ENCODE results near the gene FKBP2.

The FKBP2 gene

DNA sequence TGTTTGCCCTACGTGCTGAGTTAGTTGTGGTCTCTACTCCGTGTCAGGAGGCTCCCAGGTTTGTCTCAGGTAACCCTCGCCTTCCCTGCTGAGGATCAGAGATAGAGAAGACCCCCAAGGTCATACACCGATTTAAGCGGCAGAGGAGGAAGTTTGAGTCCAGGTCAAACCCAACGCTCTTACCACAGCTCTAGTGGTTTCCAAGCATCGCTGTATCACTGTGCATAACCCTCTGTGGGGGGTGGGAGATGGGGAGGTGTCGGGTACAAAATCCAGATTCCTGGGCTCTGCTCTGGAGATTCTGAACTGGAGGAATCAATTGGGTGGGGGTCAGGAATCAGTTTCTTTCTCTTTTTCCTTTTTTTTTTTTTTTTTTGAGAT, 9.9 kb upstream of the FKBP2 start:
- Histone ChIP-seq H3K27me3 (ENCODE audit: control insufficient read depth, insufficient read depth, low read length) (no peaks in the 10 kb centered on the region), H3K4me1 (ENCODE audit: control insufficient read depth, insufficient read depth, low read length) (peaks cover 59% of the 10 kb centered on the region), H3K36me3 (ENCODE audit: control insufficient read depth, insufficient read depth, low read length) (no peaks in the 10 kb centered on the region)

GRCh38 chr11:64231546-64231945, 9.3 kb upstream of the FKBP2 start:
- H3K9ac ChIP-seq (ENCODE audit: low read length), result no peak overlapping the region
- H3K4me3 ChIP-seq (ENCODE audit: low read length), result peak overlapping the region; percentile 25
- peaks cover 59% of the 10 kb centered on the region for H3K4me1 ChIP-seq (ENCODE audit: control insufficient read depth, insufficient read depth, low read length)

More for the DNA sequence above, 9.9 kb upstream of the FKBP2 start:
- Histone ChIP-seq H3K9ac (ENCODE audit: low read length) (peak overlapping the region; percentile 86), H3K4me3 (ENCODE audit: low read length) (peak overlapping the region; percentile 51), H3K9me3 (ENCODE audit: control insufficient read depth, low read length) (no peaks in the 10 kb centered on the region)

GRCh38 chr11:64232182-64232966, 8.5 kb upstream of the FKBP2 start:
- H3K4me1 ChIP-seq (ENCODE audit: control insufficient read depth, insufficient read depth, low read length), result peaks cover 56% of the 10 kb centered on the region
- H3K36me3 ChIP-seq (ENCODE audit: control insufficient read depth, insufficient read depth, low read length), result no peaks in the 10 kb centered on the region
- no peaks in the 10 kb centered on the region for H3K9me3 ChIP-seq (ENCODE audit: control insufficient read depth, low read length)
- no peaks in the 10 kb centered on the region for H3K27me3 ChIP-seq (ENCODE audit: control insufficient read depth, insufficient read depth, low read length)
- H3K4me3 ChIP-seq (ENCODE audit: low read length), result no peak overlapping the region
- no peak overlapping the region for H3K9ac ChIP-seq (ENCODE audit: low read length)

More at GRCh38 chr11:64231546-64231945, 9.3 kb upstream of the FKBP2 start:
- Histone ChIP-seq H3K36me3 (ENCODE audit: control insufficient read depth, insufficient read depth, low read length) (no peaks in the 10 kb centered on the region), H3K27me3 (ENCODE audit: control insufficient read depth, insufficient read depth, low read length) (no peaks in the 10 kb centered on the region), H3K9me3 (ENCODE audit: control insufficient read depth, low read length) (no peaks in the 10 kb centered on the region)

DNA sequence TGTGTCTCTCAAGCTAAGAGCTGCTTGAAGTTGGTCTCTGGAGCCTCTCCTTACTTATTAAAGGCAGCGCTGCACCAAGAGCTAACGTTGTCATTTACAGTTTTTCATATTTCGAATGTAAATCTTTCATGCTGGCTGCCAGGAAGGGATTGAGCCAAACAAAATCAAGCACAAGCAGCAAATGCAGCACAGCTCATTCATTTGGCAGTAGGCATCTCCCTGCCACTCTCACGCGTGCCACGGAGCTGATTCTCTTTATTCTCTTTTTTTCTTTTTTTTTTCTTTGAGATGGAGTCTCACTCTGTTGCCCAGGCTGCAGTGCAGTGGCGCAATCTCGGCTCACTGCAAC, 8.0 kb upstream of the FKBP2 start:
- no peaks in the 10 kb centered on the region for H3K9me3 ChIP-seq (ENCODE audit: control insufficient read depth, low read length)
- peaks cover 58% of the 10 kb centered on the region for H3K4me1 ChIP-seq (ENCODE audit: control insufficient read depth, insufficient read depth, low read length)
- no peak overlapping the region for H3K4me3 ChIP-seq (ENCODE audit: low read length)
- H3K27me3 ChIP-seq (ENCODE audit: control insufficient read depth, insufficient read depth, low read length), result no peaks in the 10 kb centered on the region
- H3K36me3 ChIP-seq (ENCODE audit: control insufficient read depth, insufficient read depth, low read length), result no peaks in the 10 kb centered on the region
- no peak overlapping the region for H3K9ac ChIP-seq (ENCODE audit: low read length)

GRCh38 chr11:64233913-64234586, 6.8 kb upstream of the FKBP2 start, which contains the start of gene VEGFB:
Gene VEGFB (plus strand): TSS chr11:64234584. CDS start chr11:64234834, 250 bp downstream.
- no peaks in the 10 kb centered on the region for H3K36me3 ChIP-seq (ENCODE audit: control insufficient read depth, insufficient read depth, low read length)
- no peaks in the 10 kb centered on the region for H3K9me3 ChIP-seq (ENCODE audit: control insufficient read depth, low read length)
- H3K9ac ChIP-seq (ENCODE audit: low read length), result peak within 1 kb of the TSS; percentile 62
- H3K4me1 ChIP-seq (ENCODE audit: control insufficient read depth, insufficient read depth, low read length), result peaks cover 68% of the 10 kb centered on the region
- no peaks in the 10 kb centered on the region for H3K27me3 ChIP-seq (ENCODE audit: control insufficient read depth, insufficient read depth, low read length)
- peak within 1 kb of the TSS; percentile 55 for H3K4me3 ChIP-seq (ENCODE audit: low read length)

GRCh38 chr11:64234647-64235379, 6.1 kb upstream of the FKBP2 start:
- Histone ChIP-seq H3K9ac (ENCODE audit: low read length) (peak overlapping the region; percentile 41), H3K4me1 (ENCODE audit: control insufficient read depth, insufficient read depth, low read length) (peaks cover 68% of the 10 kb centered on the region), H3K9me3 (ENCODE audit: control insufficient read depth, low read length) (no peaks in the 10 kb centered on the region), H3K36me3 (ENCODE audit: control insufficient read depth, insufficient read depth, low read length) (no peaks in the 10 kb centered on the region), H3K4me3 (ENCODE audit: low read length) (peak overlapping the region; percentile 55), H3K27me3 (ENCODE audit: control insufficient read depth, insufficient read depth, low read length) (no peaks in the 10 kb centered on the region)

- no peaks in the 10 kb centered on the region for H3K27me3 ChIP-seq (ENCODE audit: control insufficient read depth, insufficient read depth, low read length)
- peak overlapping the region; percentile 55 for H3K4me3 ChIP-seq (ENCODE audit: low read length)
- no peaks in the 10 kb centered on the region for H3K9me3 ChIP-seq (ENCODE audit: control insufficient read depth, low read length)
- H3K4me1 ChIP-seq (ENCODE audit: control insufficient read depth, insufficient read depth, low read length), result peaks cover 74% of the 10 kb centered on the region
- peak overlapping the region; percentile 41 for H3K9ac ChIP-seq (ENCODE audit: low read length)
- H3K36me3 ChIP-seq (ENCODE audit: control insufficient read depth, insufficient read depth, low read length), result no peaks in the 10 kb centered on the region
These were observed 5.3 kb upstream of the FKBP2 start for GRCh38 chr11:64235437-64236161.

GRCh38 chr11:64237484-64237951, 3.4 kb upstream of the FKBP2 start:
- H3K4me3 ChIP-seq (ENCODE audit: low read length), result no peak overlapping the region
- peaks cover 69% of the 10 kb centered on the region for H3K4me1 ChIP-seq (ENCODE audit: control insufficient read depth, insufficient read depth, low read length)
- H3K36me3 ChIP-seq (ENCODE audit: control insufficient read depth, insufficient read depth, low read length), result no peaks in the 10 kb centered on the region
- H3K27me3 ChIP-seq (ENCODE audit: control insufficient read depth, insufficient read depth, low read length), result no peaks in the 10 kb centered on the region
- peak overlapping the region; percentile 45 for H3K9ac ChIP-seq (ENCODE audit: low read length)
- H3K9me3 ChIP-seq (ENCODE audit: control insufficient read depth, low read length), result no peaks in the 10 kb centered on the region

GRCh38 chr11:64238076-64238475, 2.8 kb upstream of the FKBP2 start:
- no peaks in the 10 kb centered on the region for H3K27me3 ChIP-seq (ENCODE audit: control insufficient read depth, insufficient read depth, low read length)
- H3K4me1 ChIP-seq (ENCODE audit: control insufficient read depth, insufficient read depth, low read length), result peaks cover 71% of the 10 kb centered on the region
- H3K9me3 ChIP-seq (ENCODE audit: control insufficient read depth, low read length), result no peaks in the 10 kb centered on the region
- H3K4me3 ChIP-seq (ENCODE audit: low read length), result no peak overlapping the region
- peak overlapping the region; percentile 45 for H3K9ac ChIP-seq (ENCODE audit: low read length)
- H3K36me3 ChIP-seq (ENCODE audit: control insufficient read depth, insufficient read depth, low read length), result no peaks in the 10 kb centered on the region

DNA sequence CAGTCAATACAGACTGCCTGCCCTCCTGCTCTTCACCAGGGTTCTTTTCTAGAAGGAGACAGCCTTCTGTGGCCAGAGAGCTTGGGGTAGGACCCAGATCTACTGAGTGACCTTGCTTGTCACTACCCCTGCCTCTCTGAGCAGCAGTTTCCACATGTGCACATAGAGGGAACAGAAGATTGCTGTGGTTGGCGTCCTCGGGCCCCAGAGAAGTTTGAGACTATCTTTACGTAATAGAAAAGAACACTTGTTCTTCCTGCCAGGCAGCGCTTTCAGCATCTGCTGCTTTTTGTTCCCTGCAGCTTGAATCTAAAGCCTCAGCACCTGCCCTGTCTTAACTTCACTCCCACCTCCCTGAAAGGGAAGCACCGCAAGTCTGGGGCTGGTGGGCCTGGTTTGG, 1.9 kb upstream of the FKBP2 start:
- Histone ChIP-seq H3K36me3 (ENCODE audit: control insufficient read depth, insufficient read depth, low read length) (no peaks in the 10 kb centered on the region), H3K9ac (ENCODE audit: low read length) (no peak overlapping the region), H3K27me3 (ENCODE audit: control insufficient read depth, insufficient read depth, low read length) (no peaks in the 10 kb centered on the region), H3K9me3 (ENCODE audit: control insufficient read depth, low read length) (no peaks in the 10 kb centered on the region), H3K4me1 (ENCODE audit: control insufficient read depth, insufficient read depth, low read length) (peaks cover 64% of the 10 kb centered on the region), H3K4me3 (ENCODE audit: low read length) (no peak overlapping the region)

DNA sequence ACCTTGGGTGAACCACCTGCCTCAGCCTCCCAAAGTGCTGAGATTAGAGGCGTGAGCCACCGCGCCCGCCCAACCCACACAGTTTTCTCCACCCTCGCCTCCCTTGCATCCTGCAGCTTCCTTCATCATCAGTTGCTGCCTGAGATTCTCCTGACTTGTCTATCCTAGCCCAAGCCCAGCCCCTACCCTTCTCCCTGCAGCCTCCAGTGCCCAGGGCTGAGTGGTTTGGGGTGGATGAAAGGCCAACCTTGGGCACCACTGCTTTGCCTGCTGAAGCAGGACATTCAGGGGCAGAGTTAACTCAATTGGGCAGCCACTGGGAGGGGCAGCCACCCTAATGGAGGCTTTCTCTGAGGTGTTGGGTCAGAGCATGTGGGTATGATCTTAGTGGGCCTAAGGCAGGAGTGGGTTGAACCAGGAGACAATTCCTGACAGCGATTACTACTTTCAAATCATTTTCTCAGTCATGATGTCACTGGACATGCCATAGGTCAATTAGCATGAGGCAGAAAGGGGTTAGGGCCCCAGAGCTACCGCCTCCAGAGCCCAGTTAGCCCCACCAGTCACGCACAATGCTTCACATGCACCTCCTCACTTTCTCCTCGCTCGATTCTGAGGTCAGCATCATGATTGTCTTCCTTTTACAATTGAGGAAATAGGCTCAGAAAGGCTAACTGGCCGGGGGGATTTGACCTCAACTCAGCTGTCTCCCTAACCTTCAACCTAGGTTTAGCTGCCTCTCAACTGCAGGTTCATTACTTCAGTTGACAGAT, 1.0 kb upstream of the FKBP2 start:
- H3K36me3 ChIP-seq (ENCODE audit: control insufficient read depth, insufficient read depth, low read length), result no peaks in the 10 kb centered on the region
- no peaks in the 10 kb centered on the region for H3K27me3 ChIP-seq (ENCODE audit: control insufficient read depth, insufficient read depth, low read length)
- H3K4me3 ChIP-seq (ENCODE audit: low read length), result peak overlapping the region; percentile 90
- H3K9me3 ChIP-seq (ENCODE audit: control insufficient read depth, low read length), result no peaks in the 10 kb centered on the region
- peak overlapping the region; percentile 95 for H3K9ac ChIP-seq (ENCODE audit: low read length)
- peaks cover 64% of the 10 kb centered on the region for H3K4me1 ChIP-seq (ENCODE audit: control insufficient read depth, insufficient read depth, low read length)

Data from mucosa of stomach (tissue), 1 donor.